GM13977 (cell line): Measurements from ENCODE around the gene CCR2.

Experiments
- DNase-seq: peaks from one replicate; pipeline ENCODE4 v3.0.0; 2012; ENCODE audit warnings: low spot score
- in situ Hi-C: fragments of 300-500 bp; cut with MboI; formaldehyde crosslinking; loops from one replicate; pipeline ENCODE4 v1.12.0; 2022; ENCODE audit warnings: low sequenced_read_pairs, low pct_unique_long_range_greater_than_20kb, mixed read lengths, inconsistent platforms; ENCODE audit not compliant: unreplicated experiment
- TF ChIP-seq, protein P1 (sequence below): IDR thresholded peaks from 2 replicates; pipeline ENCODE4 v1.5.1; 2012; ENCODE audit warnings: mild to moderate bottlenecking, control low read depth; ENCODE audit not compliant: insufficient read depth; ENCODE audit errors: extremely low read depth, missing control alignments

CCR2 gene

DNA sequence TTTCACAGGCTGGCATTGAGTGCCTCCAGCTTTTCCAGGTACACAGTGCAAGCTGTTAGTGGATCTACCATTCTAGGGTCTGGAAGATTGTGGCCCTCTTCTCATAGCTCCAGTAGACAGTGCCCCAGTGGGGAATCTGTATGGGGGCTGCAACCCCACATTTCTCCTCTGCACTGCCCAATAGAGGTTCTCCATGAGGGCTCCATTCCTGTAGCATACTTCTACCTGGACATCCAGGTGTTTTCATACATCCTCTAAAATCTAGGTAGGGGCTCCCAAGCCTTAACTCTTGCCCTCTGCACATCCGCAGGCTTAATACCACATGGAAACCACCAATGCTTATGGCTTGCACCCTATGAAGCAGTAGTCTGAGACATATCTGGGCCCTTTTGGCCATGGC lies 15.1 kb upstream of the CCR2 start:
- no peak for DNase-seq
- in situ Hi-C loops: no loop called here
- TF ChIP-seq, protein P1, sequence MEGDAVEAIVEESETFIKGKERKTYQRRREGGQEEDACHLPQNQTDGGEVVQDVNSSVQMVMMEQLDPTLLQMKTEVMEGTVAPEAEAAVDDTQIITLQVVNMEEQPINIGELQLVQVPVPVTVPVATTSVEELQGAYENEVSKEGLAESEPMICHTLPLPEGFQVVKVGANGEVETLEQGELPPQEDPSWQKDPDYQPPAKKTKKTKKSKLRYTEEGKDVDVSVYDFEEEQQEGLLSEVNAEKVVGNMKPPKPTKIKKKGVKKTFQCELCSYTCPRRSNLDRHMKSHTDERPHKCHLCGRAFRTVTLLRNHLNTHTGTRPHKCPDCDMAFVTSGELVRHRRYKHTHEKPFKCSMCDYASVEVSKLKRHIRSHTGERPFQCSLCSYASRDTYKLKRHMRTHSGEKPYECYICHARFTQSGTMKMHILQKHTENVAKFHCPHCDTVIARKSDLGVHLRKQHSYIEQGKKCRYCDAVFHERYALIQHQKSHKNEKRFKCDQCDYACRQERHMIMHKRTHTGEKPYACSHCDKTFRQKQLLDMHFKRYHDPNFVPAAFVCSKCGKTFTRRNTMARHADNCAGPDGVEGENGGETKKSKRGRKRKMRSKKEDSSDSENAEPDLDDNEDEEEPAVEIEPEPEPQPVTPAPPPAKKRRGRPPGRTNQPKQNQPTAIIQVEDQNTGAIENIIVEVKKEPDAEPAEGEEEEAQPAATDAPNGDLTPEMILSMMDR: no peak

DNA sequence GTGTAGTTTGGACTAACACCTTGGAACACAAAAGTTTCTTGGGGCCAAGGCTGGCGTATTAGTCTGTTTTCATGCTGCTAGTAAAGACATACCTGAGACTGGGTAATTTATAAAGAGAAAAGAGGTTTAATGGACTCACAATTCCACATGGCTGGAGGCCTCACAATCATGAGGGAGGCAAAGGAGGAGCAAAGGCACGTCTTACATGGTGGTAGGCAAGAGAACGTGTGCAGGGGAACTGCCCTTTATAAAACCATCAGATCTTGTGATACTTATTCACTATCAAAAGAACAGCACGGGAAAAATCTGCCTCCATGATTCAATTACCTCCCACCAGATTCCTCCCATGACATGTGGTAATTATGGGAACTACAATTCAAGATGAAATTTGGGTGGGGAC lies 9.4 kb upstream of the CCR2 start:
- in situ Hi-C loops: no loop called here
- no peak for DNase-seq

GRCh38 chr3:46348823-46349482 lies 5.0 kb upstream of the CCR2 start:
- no peak for DNase-seq
- TF ChIP-seq, protein P1: no peak
- in situ Hi-C loops: no loop called here

More for the DNA sequence above, 9.4 kb upstream of the CCR2 start:
- TF ChIP-seq, protein P1: no peak

DNA sequence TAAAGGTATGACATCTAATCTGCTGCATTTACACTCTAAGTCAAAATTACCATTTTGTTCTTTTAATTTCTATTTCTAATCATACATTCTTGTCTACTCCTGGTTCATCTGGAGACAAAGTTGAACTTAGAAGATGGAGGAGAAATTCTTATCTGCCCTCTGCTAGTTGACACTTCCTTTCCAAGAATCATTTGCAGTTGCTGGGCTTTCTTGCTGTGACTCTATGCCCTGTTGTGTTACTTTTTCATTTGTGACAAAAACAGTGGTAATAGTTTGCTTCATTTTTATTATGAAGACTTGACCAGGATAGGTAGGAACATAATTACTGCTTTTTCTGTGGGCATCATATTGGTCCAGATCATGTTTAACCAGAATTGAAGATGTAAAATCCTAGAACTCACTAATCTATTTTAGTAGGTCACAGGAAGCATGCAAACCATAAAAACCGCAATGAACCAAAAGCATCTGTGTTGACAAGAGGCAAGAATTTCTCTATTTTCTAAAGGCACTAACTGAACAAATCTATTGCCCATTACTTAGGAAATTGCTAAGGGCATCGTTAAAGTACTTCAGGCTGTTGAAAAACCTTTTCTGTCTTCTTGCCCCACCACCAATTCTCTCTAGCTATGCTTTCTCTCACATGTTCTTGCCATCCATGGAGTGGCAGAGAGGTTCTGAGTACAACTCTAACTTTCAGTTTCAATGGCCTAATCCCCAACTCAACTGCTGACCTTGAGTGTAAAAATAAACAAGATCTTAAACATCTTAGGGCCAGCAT lies 4.2 kb upstream of the CCR2 start:
- in situ Hi-C loops: no loop called here
- DNase-seq: no peak
- TF ChIP-seq, protein P1: no peak

GRCh38 chr3:46350262-46350565 lies 3.7 kb upstream of the CCR2 start:
- in situ Hi-C loops: no loop called here
- no peak for DNase-seq
- TF ChIP-seq, protein P1: no peak

DNA sequence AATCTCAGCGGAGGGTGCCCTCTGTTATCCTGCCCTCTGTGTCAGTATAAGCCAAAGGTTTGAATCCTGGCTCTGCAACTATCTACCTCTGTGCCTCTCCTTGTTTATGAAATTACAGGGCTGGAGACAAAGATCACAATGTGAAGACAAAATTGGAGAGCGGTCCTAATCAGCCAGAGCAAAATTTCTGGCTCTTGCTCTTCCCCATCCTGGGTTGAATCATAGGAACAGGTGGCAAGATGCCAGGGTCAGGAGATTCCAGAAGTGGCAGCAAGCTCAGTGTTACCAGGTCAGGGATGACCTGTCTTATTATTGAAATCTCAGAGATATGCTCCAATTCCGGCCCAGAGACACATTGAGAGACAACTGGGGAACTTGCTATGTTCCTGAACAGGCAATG lies 2.3 kb upstream of the CCR2 start:
- no peak for DNase-seq
- in situ Hi-C loops: no loop called here
- TF ChIP-seq, protein P1: no peak

GRCh38 chr3:46353090-46353489 lies 821 bp upstream of the CCR2 start:
- TF ChIP-seq, protein P1: no peak
- DNase-seq: no peak
- in situ Hi-C loops: no loop called here
